ENCODE measurements around the gene H6PD.

The H6PD gene

DNA sequence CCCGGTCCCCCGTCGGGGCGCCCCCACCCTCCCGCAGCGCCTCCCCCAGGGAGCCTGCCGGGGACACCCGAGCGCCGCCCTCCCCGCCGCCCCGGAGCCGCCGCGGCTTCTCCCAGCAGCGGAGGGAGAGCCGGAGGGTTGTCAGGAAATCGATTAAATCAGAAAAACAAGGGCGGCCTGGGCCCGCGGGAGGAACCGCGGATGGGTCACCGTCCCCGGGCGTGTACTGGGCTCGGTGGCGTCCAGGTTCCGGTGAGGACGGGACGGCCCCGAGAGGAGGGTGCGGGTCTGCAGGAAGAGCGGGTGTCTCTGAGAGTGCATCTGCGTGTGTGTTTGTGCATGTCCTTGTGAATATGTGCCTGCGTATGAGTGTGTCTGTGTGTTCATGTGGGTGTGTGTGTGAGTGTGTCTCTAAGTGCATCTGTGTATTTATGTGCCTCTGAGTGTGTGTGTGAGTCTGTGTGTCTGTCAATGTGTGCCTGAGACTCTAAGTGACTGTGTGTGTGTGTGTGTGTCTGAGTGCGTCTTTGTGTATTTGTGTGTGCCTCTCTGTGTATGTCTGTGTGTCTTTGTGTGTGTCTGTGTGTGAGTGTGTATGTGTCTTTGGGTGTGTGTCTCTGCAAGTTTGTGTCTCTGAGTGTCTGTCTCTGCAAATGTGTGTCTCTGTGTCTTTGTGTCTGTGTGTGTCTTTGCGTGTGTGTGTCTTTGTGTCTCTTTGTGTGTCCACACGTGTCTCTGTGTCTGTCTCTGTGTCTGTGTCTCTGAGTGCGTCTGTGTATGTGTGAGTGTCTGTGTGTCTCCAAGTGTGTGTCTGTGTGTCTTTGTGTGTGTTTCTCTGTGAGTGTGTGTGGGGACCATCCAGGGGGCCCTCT is 59.2 kb downstream of the H6PD start (continued):
- TF ChIP-seq ZNF211 (tag by site-specific recombination; IDR thresholded peaks at IDR 0.05; ENCODE audit: low read depth) (no peak), ZNF473 (tag by site-specific recombination; IDR thresholded peaks at IDR 0.05) (no peak; the same call in 1 of the 2 replicates), REPIN1 (tag by site-specific recombination; IDR thresholded peaks at IDR 0.05; ENCODE audit: low read depth) (no peak), ZNF274 (IDR thresholded peaks at IDR 0.05; ENCODE audit: low read length) (no peak), ZNF274 (tag by site-specific recombination; IDR thresholded peaks at IDR 0.05; ENCODE audit: borderline replicate concordance) (no peak), YY2 (tag by site-specific recombination; IDR thresholded peaks at IDR 0.05) (no peak), ZNF664 (tag by site-specific recombination; IDR thresholded peaks at IDR 0.05) (no peak; the same call in 1 of the 2 replicates), ZNF561 (tag by site-specific recombination; IDR thresholded peaks at IDR 0.05; ENCODE audit: borderline replicate concordance) (no peak), SCRT1 (tag by site-specific recombination; IDR thresholded peaks at IDR 0.05; ENCODE audit: borderline replicate concordance) (no peak), TRIM28 (IDR thresholded peaks at IDR 0.05; ENCODE audit: borderline replicate concordance, low read length) (no peak), ZNF571 (tag by site-specific recombination; IDR thresholded peaks at IDR 0.05) (no peak), GLIS1 (tag by site-specific recombination; IDR thresholded peaks at IDR 0.05) (peak; percentile 67), ZNF48 (tag by site-specific recombination; IDR thresholded peaks at IDR 0.05) (no peak), ZSCAN30 (tag by site-specific recombination; IDR thresholded peaks at IDR 0.05) (no peak), ZNF202 (tag by site-specific recombination; IDR thresholded peaks at IDR 0.05; ENCODE audit: borderline replicate concordance) (no peak), ZNF449 (tag by site-specific recombination; IDR thresholded peaks at IDR 0.05) (no peak), MYNN (tag by site-specific recombination; IDR thresholded peaks at IDR 0.05; ENCODE audit: borderline replicate concordance) (peak; percentile 64; the same call in 1 of the 2 replicates), ZFP41 (tag by site-specific recombination; IDR thresholded peaks at IDR 0.05; ENCODE audit: borderline replicate concordance) (no peak), ZNF292 (tag by site-specific recombination; IDR thresholded peaks at IDR 0.05; ENCODE audit: borderline replicate concordance, low read depth) (no peak), ZBTB8A (tag by site-specific recombination; IDR thresholded peaks at IDR 0.05) (peak; percentile 80), ZNF600 (tag by site-specific recombination; IDR thresholded peaks at IDR 0.05) (no peak), ZNF324 (tag by site-specific recombination; IDR thresholded peaks at IDR 0.05) (peak; percentile 84), ZFP37 (tag by site-specific recombination; IDR thresholded peaks at IDR 0.05) (peak; percentile 77; the same call in 1 of the 2 replicates), ZNF843 (tag by site-specific recombination; IDR thresholded peaks at IDR 0.05) (no peak), HOXA7 (CRISPR knock-in tag; IDR thresholded peaks at IDR 0.05; ENCODE audit: borderline replicate concordance) (no peak), ZNF423 (tag by site-specific recombination; IDR thresholded peaks at IDR 0.05) (peak; percentile 25; the same call in 1 of the 2 replicates)
- TF ChIP-seq, protein P1, sequence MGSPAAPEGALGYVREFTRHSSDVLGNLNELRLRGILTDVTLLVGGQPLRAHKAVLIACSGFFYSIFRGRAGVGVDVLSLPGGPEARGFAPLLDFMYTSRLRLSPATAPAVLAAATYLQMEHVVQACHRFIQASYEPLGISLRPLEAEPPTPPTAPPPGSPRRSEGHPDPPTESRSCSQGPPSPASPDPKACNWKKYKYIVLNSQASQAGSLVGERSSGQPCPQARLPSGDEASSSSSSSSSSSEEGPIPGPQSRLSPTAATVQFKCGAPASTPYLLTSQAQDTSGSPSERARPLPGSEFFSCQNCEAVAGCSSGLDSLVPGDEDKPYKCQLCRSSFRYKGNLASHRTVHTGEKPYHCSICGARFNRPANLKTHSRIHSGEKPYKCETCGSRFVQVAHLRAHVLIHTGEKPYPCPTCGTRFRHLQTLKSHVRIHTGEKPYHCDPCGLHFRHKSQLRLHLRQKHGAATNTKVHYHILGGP (tag by site-specific recombination; IDR thresholded peaks at IDR 0.05): no peak
